GM21367 (cell line): Measurements from ENCODE around the gene APOBR.
"Not testable (repeated sequence)": the region's sequence is repeated elsewhere in the genome, so short reads cannot be mapped to it uniquely, and the experiment has no call there.

ENCODE experiments used
- ATAC-seq: cut with Tn5 transposase; IDR thresholded peaks from one replicate; pipeline ENCODE4 v1.9.1; 2021; ENCODE audit not compliant: unreplicated experiment

Gene APOBR

GRCh38 chr16:28494121-28494851 lies at the start of gene APOBR:
TSS of gene APOBR (plus strand) at chr16:28494643. CDS start at chr16:28494682, 39 bp downstream.
- ATAC-seq: no peak

- not testable (repeated sequence) for ATAC-seq
Measured at GRCh38 chr16:28446388-28446787, 48.1 kb upstream of the APOBR start.

GRCh38 chr16:28447081-28447480 lies 47.4 kb upstream of the APOBR start:
- not testable (repeated sequence) for ATAC-seq

GRCh38 chr16:28473714-28474265 lies 20.7 kb upstream of the APOBR start:
- ATAC-seq: no peak

- ATAC-seq: no peak
Measured at GRCh38 chr16:28475221-28475620, 19.2 kb upstream of the APOBR start.

- ATAC-seq: no peak
Measured at GRCh38 chr16:28477311-28477920, 17.0 kb upstream of the APOBR start.

- no peak for ATAC-seq
Measured at GRCh38 chr16:28478506-28479180, 15.8 kb upstream of the APOBR start.

GRCh38 chr16:28482026-28482425 lies 12.4 kb upstream of the APOBR start:
- ATAC-seq: no peak

GRCh38 chr16:28483361-28483760 lies 11.1 kb upstream of the APOBR start:
- not testable (repeated sequence) for ATAC-seq

GRCh38 chr16:28486266-28486665 lies 8.2 kb upstream of the APOBR start:
- ATAC-seq: no peak

GRCh38 chr16:28491230-28491969 lies 3.0 kb upstream of the APOBR start:
- ATAC-seq: no peak

- ATAC-seq: peak; percentile 61
Measured at GRCh38 chr16:28491970-28492474, 2.4 kb upstream of the APOBR start, which contains the start of gene CLN3. TSS of gene CLN3 (minus strand) at chr16:28492074. CDS start at chr16:28491759, 315 bp downstream.

- ATAC-seq: no peak
Measured at GRCh38 chr16:28492511-28492910, 1.9 kb upstream of the APOBR start.

GRCh38 chr16:28495098-28495793 lies 803 bp downstream of the APOBR start:
- no peak for ATAC-seq

GRCh38 chr16:28495795-28496749 lies 1.6 kb downstream of the APOBR start:
- ATAC-seq: no peak

GRCh38 chr16:28496844-28497243 lies 2.4 kb downstream of the APOBR start:
- ATAC-seq: no peak

GRCh38 chr16:28497386-28497785 lies 2.9 kb downstream of the APOBR start:
- no peak for ATAC-seq

- ATAC-seq: no peak
Measured at GRCh38 chr16:28497861-28498599, 3.6 kb downstream of the APOBR start.
